Ascending aorta (tissue), 2 donors: ENCODE results near the gene NBAS. TPM values are rescaled to one million over a fixed set of nuclear protein-coding genes. Genes with fewer than 3 reads are reported as not detected.

Experiments
- DNase-seq, 2 donors: peaks; one replicate each; pipeline ENCODE4 v3.0.0-alpha.2; 2019; ENCODE audit warnings: low spot score in 2 of 2
- H3K27ac ChIP-seq, 2 donors: fragments of 200-600 bp; sonication (generic); one replicate each; pipeline ENCODE4 v1.5.1; 2016 to 2017; ENCODE audit warnings: mild to moderate bottlenecking in 1 of 2
- H3K27me3 ChIP-seq: fragments of 200-600 bp; sonication (generic); one replicate; pipeline ENCODE4 v1.5.1; 2017
- H3K36me3 ChIP-seq, 2 donors: fragments of 200-600 bp; sonication (generic); one replicate each; pipeline ENCODE4 v1.5.1; 2016
- H3K4me1 ChIP-seq, 2 donors: fragments of 200-600 bp; sonication (generic); one replicate each; pipeline ENCODE4 v1.5.1; 2016 to 2017; ENCODE audit warnings: mild to moderate bottlenecking in 1 of 2
- H3K4me3 ChIP-seq, 2 donors: fragments of 200-600 bp; sonication (generic); one replicate each; pipeline ENCODE4 v1.5.1; 2016 to 2017; ENCODE audit warnings: mild to moderate bottlenecking in 1 of 2
- H3K9me3 ChIP-seq, 2 donors: fragments of 200-600 bp; sonication (generic); one replicate each; pipeline ENCODE4 v1.5.1; 2016
- intact Hi-C: fragments of 100-400 bp; cut with DNase I; formaldehyde crosslinking; loops from one replicate; pipeline ENCODE4 v1.15.1; 2023
- total RNA-seq: library from RNA; depleted of rRNA; stranded (reverse); fragments of >200 nt; gene quantifications from one replicate; pipeline ENCODE4 v1.1.0, GENCODE V29; 2016
- TF ChIP-seq, protein P1 (sequence below), 3 experiments: fragments of 200-600 bp in 2 of 3; fragments of 450-650 bp in 1 of 3; sonication (generic) in 2 of 3; IDR thresholded peaks; one replicate each; pipeline ENCODE4 v1.5.1; 2016 to 2019; ENCODE audit warnings: antibody characterized with exemption in 3 of 3, mild to moderate bottlenecking in 1 of 3, moderate library complexity in 1 of 3

Gene NBAS
- total RNA-seq, 1 donor from 2014 or later, result 37.1 TPM

DNA sequence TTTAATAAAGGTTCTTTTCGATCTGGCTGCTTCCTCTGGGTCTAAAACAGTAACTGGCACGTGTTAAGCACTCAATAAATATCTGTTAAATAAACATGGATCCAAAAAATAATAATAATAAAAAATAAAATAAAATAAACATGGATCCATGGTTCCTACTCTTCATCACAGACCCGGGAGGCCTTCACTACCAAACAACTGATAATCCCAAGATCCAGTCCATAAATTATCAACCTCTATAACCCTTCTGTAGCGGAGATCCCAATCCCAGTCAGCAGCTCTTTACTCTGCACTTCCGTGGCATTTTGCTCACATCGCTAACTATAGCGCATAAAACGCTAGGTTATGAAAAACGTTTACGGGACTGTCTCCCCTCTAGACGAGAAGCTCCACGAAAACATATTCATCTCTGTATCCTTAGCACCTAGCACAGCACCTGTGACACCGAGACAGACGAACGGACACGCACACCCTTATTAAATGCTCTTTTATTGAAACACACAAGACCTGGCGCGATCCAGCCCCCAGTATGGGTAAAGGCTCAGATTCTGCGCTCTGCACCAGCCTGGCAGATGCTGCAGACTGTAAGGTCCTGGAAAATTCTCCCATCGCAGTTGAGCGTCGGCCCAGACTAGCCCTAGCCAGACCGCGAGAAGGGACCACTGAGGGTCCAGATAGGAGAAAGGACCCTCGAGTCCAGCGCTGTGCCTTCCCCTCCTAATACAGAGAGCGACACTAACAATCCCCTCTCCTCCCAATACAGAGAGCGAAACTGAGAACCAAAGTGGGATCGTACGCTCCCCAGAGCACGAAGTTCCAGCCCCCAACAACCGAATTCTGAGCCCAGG lies 770 bp downstream of the NBAS start:
- H3K27me3 ChIP-seq, result no peaks in the 10 kb centered on the region
- H3K9me3 ChIP-seq, result no peaks in the 10 kb centered on the region
- H3K36me3 ChIP-seq, result peaks cover 0 to 2% of the 10 kb centered on the region in 2 donors
- no peaks in the 10 kb centered on the region for H3K4me1 ChIP-seq
- peak overlapping the region; percentile 66 to 72 for H3K27ac ChIP-seq
- intact Hi-C loops, result no loop called here
- no peak for DNase-seq
- TF ChIP-seq, protein P1, sequence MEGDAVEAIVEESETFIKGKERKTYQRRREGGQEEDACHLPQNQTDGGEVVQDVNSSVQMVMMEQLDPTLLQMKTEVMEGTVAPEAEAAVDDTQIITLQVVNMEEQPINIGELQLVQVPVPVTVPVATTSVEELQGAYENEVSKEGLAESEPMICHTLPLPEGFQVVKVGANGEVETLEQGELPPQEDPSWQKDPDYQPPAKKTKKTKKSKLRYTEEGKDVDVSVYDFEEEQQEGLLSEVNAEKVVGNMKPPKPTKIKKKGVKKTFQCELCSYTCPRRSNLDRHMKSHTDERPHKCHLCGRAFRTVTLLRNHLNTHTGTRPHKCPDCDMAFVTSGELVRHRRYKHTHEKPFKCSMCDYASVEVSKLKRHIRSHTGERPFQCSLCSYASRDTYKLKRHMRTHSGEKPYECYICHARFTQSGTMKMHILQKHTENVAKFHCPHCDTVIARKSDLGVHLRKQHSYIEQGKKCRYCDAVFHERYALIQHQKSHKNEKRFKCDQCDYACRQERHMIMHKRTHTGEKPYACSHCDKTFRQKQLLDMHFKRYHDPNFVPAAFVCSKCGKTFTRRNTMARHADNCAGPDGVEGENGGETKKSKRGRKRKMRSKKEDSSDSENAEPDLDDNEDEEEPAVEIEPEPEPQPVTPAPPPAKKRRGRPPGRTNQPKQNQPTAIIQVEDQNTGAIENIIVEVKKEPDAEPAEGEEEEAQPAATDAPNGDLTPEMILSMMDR (IDR thresholded peaks at IDR 0.05), result no peak
- peak overlapping the region; percentile 62 to 78 for H3K4me3 ChIP-seq

DNA sequence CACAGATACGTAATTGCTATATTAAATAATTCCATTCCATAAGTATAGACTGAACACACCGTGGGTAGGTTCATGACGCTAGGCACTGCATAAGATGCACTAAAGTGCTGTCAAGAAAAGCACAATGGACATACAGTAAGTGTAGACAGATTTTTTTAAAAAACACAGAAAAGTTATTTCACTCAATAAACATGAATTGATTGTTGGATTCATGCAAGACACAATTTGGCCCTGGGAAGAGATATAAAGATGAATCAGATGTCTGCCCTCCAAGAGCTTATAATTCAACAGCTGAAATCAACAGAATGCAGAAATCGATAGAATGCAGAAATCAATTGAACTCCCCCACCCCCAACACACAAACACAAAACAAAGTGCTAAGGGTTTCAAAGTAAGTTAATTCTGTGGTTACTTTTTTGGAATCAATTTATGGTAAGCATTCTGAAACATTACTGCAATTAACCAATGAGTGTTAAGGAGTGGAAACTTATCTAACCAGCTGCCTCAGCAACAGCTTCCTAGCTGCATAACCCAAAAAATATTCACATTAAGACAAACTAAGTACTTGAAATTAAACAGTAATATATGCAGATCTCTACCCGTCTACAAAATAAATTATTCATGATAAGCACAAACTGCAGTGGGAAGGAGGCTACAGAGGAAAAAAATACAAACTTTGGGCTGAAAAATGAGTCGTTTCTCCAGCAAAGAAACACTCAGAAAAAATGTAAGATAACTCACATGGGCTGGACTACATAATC lies 1.6 kb downstream of the NBAS start:
- no peaks in the 10 kb centered on the region for H3K4me1 ChIP-seq
- intact Hi-C loops, result no loop called here
- no peak overlapping the region for H3K27ac ChIP-seq
- peaks cover 0 to 3% of the 10 kb centered on the region in 2 donors for H3K36me3 ChIP-seq
- TF ChIP-seq, protein P1 (IDR thresholded peaks at IDR 0.05), result no peak
- H3K4me3 ChIP-seq, result peak overlapping the region; percentile 62 to 78
- no peaks in the 10 kb centered on the region for H3K9me3 ChIP-seq
- no peaks in the 10 kb centered on the region for H3K27me3 ChIP-seq
- DNase-seq, result no peak

DNA sequence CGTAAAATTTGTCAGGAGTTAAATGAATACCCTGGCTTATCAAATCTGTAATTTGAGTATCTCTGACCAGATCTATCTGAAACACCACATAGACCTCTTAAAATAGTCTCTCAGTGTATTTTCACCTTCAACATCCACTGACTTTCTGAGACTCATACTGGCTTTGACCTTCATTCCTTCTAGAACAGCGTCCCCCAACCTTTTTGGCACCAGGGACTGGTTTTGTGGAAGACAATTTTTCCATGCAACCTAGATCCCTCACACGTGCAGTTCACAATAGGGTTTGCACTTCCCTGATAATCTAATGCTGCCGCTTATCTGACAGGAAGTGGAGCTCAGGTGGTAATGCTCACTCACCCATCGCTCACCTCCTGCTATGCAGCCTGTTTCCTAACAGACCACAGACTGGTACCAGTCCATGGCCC lies 3.2 kb downstream of the NBAS start:
- TF ChIP-seq, protein P1 (IDR thresholded peaks at IDR 0.05), result no peak
- no peak overlapping the region for H3K4me3 ChIP-seq
- intact Hi-C loops, result no loop called here
- peaks cover 2 to 3% of the 10 kb centered on the region in 2 donors for H3K36me3 ChIP-seq
- H3K9me3 ChIP-seq, result no peaks in the 10 kb centered on the region
- H3K4me1 ChIP-seq, result no peaks in the 10 kb centered on the region
- H3K27ac ChIP-seq, result no peak overlapping the region
- H3K27me3 ChIP-seq, result no peaks in the 10 kb centered on the region
- DNase-seq, result no peak

DNA sequence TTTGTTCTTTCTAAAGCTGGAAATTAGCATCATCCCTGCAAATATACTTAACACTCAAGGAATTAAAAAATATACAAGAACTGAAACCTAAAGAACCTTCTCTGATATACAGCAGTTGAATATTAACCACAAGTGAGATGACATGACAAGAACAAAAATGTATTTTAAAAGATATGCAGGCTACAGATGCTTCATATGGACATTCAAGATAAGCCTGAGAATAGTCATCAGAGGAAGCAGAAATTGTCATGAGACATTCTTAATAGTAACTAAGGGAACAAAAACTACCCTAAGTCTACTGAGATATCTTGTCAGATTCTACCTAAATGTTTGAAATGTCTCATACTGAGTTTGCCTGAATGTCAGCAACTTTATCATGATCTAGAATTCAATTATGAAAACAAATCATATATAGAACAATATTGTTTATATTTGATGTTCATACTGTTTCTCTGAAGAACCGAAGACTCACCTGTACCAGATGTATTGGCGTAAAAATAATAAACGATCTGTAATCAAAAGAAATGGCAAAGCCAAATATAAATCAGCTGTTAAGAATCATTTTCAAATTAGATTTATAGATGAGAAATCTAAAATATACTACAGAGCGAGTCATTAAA lies 4.7 kb downstream of the NBAS start:
- intact Hi-C loops, result no loop called here
- no peaks in the 10 kb centered on the region for H3K4me1 ChIP-seq
- no peaks in the 10 kb centered on the region for H3K9me3 ChIP-seq
- no peak overlapping the region for H3K4me3 ChIP-seq
- no peaks in the 10 kb centered on the region for H3K27me3 ChIP-seq
- DNase-seq, result no peak
- TF ChIP-seq, protein P1 (IDR thresholded peaks at IDR 0.05), result no peak
- peaks cover 6 to 7% of the 10 kb centered on the region in 2 donors for H3K36me3 ChIP-seq
- no peak overlapping the region for H3K27ac ChIP-seq

DNA sequence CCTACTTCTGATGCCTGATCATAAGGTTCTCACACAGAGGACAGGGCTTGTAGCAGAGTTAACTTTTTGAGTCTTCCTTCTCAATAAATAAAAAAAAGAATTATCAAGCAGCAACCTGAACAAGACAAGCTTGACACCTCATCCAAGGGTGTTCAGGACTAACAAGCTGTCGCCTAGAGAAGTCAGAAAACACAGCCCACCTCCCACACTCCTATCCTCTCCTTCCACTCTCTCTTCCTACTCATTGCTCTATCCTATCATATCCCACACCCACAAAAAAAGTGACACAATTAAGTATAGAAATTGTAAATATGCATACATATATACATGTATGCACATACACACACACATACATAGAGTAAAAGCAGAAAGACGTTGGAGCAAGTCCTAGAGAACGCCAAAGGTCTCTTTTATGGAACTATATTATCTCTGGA lies 5.4 kb downstream of the NBAS start:
- Histone ChIP-seq H3K9me3 (no peaks in the 10 kb centered on the region), H3K36me3 (peaks cover 6 to 7% of the 10 kb centered on the region in 2 donors), H3K27me3 (no peaks in the 10 kb centered on the region), H3K4me1 (no peaks in the 10 kb centered on the region), H3K27ac (no peak overlapping the region), H3K4me3 (no peak overlapping the region)
- no peak for DNase-seq
- TF ChIP-seq, protein P1 (IDR thresholded peaks at IDR 0.05), result no peak
- intact Hi-C loops, result no loop called here
